GM12878 (cell line): ENCODE results near the gene IRF1. TPM values are rescaled to one million over a fixed set of nuclear protein-coding genes. Genes with fewer than 3 reads are reported as not detected.

Experiments
- ASH2L ChIP-seq: fragments of 300-600, 200-600 bp; sonication (generic); IDR thresholded peaks from 2 replicates; pipeline ENCODE4 v1.6.1; 2017; ENCODE audit warnings: low read depth, mild to moderate bottlenecking, borderline replicate concordance
- FOXM1 ChIP-seq: IDR thresholded peaks from 2 replicates; pipeline ENCODE4 v1.6.1; 2012; ENCODE audit warnings: low read depth, mild to moderate bottlenecking, inconsistent platforms, low read length, moderate library complexity
- PAX5 ChIP-seq: IDR thresholded peaks from 2 replicates; pipeline ENCODE4 v1.6.1; 2011; ENCODE audit warnings: low read depth, low read length, borderline replicate concordance
- RAD51 ChIP-seq: fragments of 450-650 bp; IDR thresholded peaks from 2 replicates; pipeline ENCODE4 v1.6.1; 2016; ENCODE audit warnings: moderate library complexity, mild to moderate bottlenecking, inconsistent platforms
- SREBF1 ChIP-seq: IDR thresholded peaks from 2 replicates; pipeline ENCODE4 v1.6.1; 2012; ENCODE audit warnings: mild to moderate bottlenecking, low read length
- TCF3 ChIP-seq: IDR thresholded peaks from 2 replicates; pipeline ENCODE4 v1.6.1; 2012; ENCODE audit warnings: low read depth, mild to moderate bottlenecking, low read length, borderline replicate concordance; ENCODE audit not compliant: insufficient read depth
- ZNF274 ChIP-seq: IDR thresholded peaks from one replicate; pipeline ENCODE4 v1.8.0; 2011; ENCODE audit not compliant: insufficient read length, insufficient read depth
- ZNF384 ChIP-seq: IDR thresholded peaks from 2 replicates; pipeline ENCODE4 v1.6.1; 2012; ENCODE audit warnings: low read depth, mild to moderate bottlenecking, low read length, improper control_type of control experiment, borderline replicate concordance
- ZNF687 ChIP-seq: fragments of 450-650 bp; IDR thresholded peaks from 2 replicates; pipeline ENCODE4 v1.6.1; 2017; ENCODE audit warnings: mild to moderate bottlenecking, moderate library complexity
- polyA plus RNA-seq, 11 experiments: library from polyadenylated mRNA; depleted of rRNA in 4 of 11; unstranded in 6 of 11; stranded (reverse) in 5 of 11; fragments of >200 nt; fragmentation: Nextera tagmentation in 4 of 11; fragmentation: Illumina TruSeq in 1 of 11; extraction: Ambion mirVana in 4 of 11; extraction: Trizol in 1 of 11; gene quantifications; 1 replicate in 1 of 11; 2 replicates in 10 of 11; pipeline versions ENCODE4 v1.2.1 to v1.2.3, GENCODE V29; 2011 to 2016; ENCODE audit warnings: inconsistent platforms in 2 of 11, missing spikeins in 2 of 11, low read depth in 1 of 11
- total RNA-seq, 4 experiments: library from RNA; depleted of rRNA in 3 of 4; stranded (reverse); fragments of >200 nt in 3 of 4; fragmentation: Illumina TruSeq in 1 of 4; extraction: Trizol in 1 of 4; gene quantifications; 2 replicates each; pipeline versions ENCODE4 v1.2.1 to v1.2.3, GENCODE V29; 2013 to 2021
- TF ChIP-seq, protein P1 (sequence below): fragments of 450-650 bp; IDR thresholded peaks from 2 replicates; pipeline ENCODE4 v1.6.1; 2016; ENCODE audit warnings: mild to moderate bottlenecking, moderate library complexity, borderline replicate concordance
- TF ChIP-seq, protein P2 (sequence below): IDR thresholded peaks from 2 replicates; pipeline ENCODE4 v1.6.1; 2011; ENCODE audit warnings: borderline replicate concordance, low read depth, mild to moderate bottlenecking, moderate library complexity, mixed read lengths, low read length; ENCODE audit not compliant: insufficient read depth; ENCODE audit errors: extremely low read length
- TF ChIP-seq, protein P3 (sequence below): fragments of 150-350 bp; IDR thresholded peaks from 2 replicates; pipeline ENCODE4 v1.6.1; 2014; ENCODE audit warnings: mild to moderate bottlenecking, low read depth, low read length
- TF ChIP-seq, protein P4 (sequence below): fragments of 450-650 bp; formaldehyde crosslinking; IDR thresholded peaks from 2 replicates; pipeline ENCODE4 v1.4.0; 2022; ENCODE audit warnings: mild to moderate bottlenecking, moderate library complexity

IRF1 gene
- total and polyA plus RNA-seq, 10 of the 15 experiments (the other 5 are each of a cell fraction or from before 2014, with no cell fraction given): 6.9 to 68.0 (median 49.6) TPM

GRCh38 chr5:132490484-132491367 lies at the start of gene IRF1 (continued):
- TF ChIP-seq, protein P1, sequence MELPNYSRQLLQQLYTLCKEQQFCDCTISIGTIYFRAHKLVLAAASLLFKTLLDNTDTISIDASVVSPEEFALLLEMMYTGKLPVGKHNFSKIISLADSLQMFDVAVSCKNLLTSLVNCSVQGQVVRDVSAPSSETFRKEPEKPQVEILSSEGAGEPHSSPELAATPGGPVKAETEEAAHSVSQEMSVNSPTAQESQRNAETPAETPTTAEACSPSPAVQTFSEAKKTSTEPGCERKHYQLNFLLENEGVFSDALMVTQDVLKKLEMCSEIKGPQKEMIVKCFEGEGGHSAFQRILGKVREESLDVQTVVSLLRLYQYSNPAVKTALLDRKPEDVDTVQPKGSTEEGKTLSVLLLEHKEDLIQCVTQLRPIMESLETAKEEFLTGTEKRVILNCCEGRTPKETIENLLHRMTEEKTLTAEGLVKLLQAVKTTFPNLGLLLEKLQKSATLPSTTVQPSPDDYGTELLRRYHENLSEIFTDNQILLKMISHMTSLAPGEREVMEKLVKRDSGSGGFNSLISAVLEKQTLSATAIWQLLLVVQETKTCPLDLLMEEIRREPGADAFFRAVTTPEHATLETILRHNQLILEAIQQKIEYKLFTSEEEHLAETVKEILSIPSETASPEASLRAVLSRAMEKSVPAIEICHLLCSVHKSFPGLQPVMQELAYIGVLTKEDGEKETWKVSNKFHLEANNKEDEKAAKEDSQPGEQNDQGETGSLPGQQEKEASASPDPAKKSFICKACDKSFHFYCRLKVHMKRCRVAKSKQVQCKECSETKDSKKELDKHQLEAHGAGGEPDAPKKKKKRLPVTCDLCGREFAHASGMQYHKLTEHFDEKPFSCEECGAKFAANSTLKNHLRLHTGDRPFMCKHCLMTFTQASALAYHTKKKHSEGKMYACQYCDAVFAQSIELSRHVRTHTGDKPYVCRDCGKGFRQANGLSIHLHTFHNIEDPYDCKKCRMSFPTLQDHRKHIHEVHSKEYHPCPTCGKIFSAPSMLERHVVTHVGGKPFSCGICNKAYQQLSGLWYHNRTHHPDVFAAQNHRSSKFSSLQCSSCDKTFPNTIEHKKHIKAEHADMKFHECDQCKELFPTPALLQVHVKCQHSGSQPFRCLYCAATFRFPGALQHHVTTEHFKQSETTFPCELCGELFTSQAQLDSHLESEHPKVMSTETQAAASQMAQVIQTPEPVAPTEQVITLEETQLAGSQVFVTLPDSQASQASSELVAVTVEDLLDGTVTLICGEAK: no peak
- TF ChIP-seq, protein P2, sequence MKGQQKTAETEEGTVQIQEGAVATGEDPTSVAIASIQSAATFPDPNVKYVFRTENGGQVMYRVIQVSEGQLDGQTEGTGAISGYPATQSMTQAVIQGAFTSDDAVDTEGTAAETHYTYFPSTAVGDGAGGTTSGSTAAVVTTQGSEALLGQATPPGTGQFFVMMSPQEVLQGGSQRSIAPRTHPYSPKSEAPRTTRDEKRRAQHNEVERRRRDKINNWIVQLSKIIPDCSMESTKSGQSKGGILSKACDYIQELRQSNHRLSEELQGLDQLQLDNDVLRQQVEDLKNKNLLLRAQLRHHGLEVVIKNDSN: peak; percentile 22
- TF ChIP-seq TCF3 (0 out of 2 replicates have a peak, but pooled peaks have one; percentile 59), SREBF1 (no peak), PAX5 (no peak), ZNF274 (no peak), ZNF687 (peak; percentile 84), RAD51 (no peak), FOXM1 (no peak), ASH2L (no peak), ZNF384 (no peak)
- TF ChIP-seq, protein P3, sequence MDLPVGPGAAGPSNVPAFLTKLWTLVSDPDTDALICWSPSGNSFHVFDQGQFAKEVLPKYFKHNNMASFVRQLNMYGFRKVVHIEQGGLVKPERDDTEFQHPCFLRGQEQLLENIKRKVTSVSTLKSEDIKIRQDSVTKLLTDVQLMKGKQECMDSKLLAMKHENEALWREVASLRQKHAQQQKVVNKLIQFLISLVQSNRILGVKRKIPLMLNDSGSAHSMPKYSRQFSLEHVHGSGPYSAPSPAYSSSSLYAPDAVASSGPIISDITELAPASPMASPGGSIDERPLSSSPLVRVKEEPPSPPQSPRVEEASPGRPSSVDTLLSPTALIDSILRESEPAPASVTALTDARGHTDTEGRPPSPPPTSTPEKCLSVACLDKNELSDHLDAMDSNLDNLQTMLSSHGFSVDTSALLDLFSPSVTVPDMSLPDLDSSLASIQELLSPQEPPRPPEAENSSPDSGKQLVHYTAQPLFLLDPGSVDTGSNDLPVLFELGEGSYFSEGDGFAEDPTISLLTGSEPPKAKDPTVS: no peak
- TF ChIP-seq, protein P4, sequence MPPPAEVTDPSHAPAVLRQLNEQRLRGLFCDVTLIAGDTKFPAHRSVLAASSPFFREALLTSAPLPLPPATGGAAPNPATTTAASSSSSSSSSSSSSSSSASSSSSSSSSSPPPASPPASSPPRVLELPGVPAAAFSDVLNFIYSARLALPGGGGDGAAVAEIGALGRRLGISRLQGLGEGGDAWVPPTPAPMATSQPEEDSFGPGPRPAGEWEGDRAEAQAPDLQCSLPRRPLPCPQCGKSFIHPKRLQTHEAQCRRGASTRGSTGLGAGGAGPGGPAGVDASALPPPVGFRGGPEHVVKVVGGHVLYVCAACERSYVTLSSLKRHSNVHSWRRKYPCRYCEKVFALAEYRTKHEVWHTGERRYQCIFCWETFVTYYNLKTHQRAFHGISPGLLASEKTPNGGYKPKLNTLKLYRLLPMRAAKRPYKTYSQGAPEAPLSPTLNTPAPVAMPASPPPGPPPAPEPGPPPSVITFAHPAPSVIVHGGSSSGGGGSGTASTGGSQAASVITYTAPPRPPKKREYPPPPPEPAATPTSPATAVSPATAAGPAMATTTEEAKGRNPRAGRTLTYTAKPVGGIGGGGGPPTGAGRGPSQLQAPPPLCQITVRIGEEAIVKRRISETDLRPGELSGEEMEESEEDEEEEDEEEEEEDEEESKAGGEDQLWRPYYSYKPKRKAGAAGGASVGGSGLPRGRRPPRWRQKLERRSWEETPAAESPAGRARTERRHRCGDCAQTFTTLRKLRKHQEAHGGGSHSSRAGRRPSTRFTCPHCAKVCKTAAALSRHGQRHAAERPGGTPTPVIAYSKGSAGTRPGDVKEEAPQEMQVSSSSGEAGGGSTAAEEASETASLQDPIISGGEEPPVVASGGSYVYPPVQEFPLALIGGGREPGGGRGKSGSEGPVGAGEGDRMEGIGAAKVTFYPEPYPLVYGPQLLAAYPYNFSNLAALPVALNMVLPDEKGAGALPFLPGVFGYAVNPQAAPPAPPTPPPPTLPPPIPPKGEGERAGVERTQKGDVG (CRISPR knock-in tag): no peak
